Stimulated activated CD8-positive, alpha-beta memory T cell treated with anti-CD3 and anti-CD28 coated beads, Interleukin-2, amount 100 ng/mL, for 1 hour (primary cell): Measurements from ENCODE around the gene KMT2D.

Experiments used
- DNase-seq, 2 donors: peaks; one replicate each; pipeline ENCODE4 v3.0.0-alpha.2; 2020; ENCODE audit warnings: low read depth in 2 of 2

KMT2D gene

DNA sequence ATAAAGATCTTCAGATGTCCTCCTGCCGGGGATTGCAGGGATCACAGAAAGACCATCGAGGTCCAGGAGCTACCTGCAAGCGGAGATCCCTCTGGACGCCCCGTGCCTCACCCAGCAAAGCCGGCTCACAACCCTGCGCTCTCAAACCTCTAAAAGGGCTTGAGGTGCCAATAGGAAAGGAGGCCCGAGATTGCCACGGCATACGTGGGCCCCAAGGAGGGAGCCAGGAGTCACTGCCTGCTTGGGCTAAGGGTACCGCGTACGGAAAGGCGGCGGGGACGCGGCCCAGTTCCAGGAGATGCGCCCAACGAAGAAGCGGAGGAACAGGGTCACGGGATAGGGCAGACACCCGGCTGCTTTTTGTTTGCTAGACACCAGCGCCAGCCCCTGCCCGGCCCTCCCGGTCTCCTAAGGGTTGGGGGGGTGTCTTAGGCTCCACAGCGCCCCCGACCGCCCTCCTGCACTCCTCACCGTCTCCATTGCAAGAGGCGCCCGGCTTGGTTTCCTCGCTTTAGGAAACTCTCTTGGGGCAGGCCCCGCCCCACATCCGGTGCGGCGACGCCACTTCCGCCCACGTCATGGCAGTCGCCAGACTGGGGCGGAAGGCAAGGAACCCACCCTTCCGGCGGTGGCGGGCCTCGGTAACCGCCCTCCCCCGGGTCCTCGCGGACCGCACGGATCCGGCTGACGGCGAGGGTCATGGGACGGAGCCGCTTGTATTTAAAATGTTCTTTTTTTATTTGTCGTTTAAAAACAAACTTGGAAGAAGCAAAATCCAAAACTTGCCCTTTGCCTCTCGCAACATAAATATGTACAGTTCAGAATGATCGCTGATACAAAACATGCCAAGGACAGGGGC, 42.1 kb downstream of the KMT2D start, which contains the start of gene PRKAG1:
Gene PRKAG1 (minus strand): TSS at position 516 of the 859 bp plus-strand sequence. CDS start 36 bp downstream, at position 480.
- peak; percentile 93 to 94 for DNase-seq

DNA sequence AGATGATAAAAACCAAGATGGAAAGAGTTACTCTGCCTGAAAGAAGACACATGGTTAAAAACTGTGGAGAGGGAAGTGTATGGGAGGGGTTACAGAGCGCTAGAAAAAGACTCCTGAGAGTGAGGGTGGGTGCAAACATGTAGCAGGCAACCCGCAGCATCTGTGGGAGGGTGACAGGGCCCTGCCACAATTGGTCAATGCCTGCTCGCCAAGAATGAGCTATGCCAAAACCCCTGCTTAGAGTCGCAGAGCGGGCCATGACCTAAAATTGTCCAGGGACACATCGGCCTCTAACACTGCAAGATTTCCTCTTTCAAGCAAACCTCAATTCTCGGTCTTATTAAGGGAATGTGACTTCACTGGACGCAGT, 42.7 kb downstream of the KMT2D start:
- no peak for DNase-seq

DNA sequence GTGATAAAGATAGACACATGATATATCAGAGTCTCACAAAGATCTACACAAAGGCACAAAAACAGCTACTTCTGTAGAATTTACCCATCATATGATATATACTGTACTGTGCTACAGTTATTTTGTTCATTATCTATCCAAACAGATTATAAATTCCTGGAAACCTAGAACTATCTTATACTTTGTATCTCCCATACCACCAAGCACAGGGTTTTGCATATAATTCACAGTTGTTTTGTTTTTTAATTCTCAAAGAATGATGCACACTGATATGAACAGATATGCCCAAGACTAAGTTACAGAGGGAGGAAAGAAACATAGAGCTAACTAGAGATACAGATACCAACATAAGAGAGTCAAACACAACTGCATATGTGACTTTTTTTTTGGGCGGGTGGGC, 45.4 kb downstream of the KMT2D start:
- DNase-seq = no peak

DNA sequence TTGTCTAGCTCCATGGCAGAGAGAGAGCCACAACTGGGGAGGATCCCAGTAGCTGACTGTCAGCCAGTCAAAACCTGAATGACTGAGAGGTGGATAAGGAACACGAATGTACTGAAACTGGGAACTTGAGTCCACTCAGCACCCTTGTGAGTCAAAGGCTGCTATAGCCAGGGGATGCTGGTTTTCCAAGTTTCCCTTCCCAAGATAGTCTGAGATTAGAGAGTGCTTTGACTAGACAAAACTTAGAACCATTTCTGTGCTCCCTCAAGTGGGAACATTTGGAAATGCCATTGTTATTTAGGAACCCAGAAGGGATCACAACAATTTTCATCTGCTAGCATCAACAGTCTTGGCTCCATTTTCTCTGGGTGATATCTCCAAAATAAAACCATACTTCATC, 46.0 kb downstream of the KMT2D start:
- no peak for DNase-seq

DNA sequence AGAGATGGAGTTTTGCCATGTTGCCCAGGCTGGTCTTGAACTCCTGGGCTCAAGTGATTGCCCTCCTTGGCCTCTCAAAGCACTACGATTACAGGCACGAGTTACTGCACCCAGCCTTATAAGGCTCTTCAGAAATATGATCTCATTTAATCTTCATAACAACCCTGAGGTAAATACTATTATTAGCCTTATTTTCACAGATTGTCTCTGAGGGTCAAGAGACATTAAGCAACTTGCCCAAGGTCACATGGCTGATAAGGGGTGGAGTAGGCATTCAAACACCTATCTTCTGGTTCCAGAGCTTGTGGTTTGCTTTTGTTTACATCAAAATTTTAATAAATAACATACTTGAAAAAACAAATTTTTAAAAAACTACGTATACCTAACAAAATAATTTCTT, 47.2 kb downstream of the KMT2D start:
- no peak for DNase-seq

DNA sequence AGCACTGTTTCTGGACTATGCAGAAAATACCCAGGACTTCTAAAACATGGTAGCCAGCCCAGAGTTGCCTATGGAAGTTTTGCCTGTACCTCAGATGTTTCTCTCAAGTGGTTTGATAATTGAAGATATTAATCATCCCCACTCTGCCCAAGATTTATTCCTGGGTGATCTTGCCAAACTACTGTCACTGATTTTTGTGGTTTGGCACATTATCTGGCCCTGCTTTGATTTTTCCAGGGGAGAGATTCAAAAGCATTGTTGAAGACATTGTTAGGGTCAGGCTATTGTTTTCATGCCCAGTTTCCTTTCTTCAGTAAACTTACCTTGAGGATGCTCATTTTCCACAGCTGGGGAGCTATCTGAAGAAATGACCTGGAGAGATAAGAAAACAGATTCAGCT, 47.9 kb downstream of the KMT2D start:
- DNase-seq = no peak
